Neural cell (in vitro differentiated cells): ENCODE data around the gene NTN5.

Experiments used
- EP300 ChIP-seq: fragments of 450-650 bp; conservative IDR thresholded peaks from 2 replicates; pipeline ENCODE4 v1.6.1; 2014; ENCODE audit warnings: antibody characterized with exemption, mild to moderate bottlenecking, moderate library complexity; ENCODE audit not compliant: poor library complexity, severe bottlenecking
- SMC3 ChIP-seq: fragments of 450-650 bp; conservative IDR thresholded peaks from 2 replicates; pipeline ENCODE4 v1.6.1; 2014; ENCODE audit warnings: antibody characterized with exemption, mild to moderate bottlenecking, moderate library complexity; ENCODE audit not compliant: poor library complexity
- TF ChIP-seq, protein P1 (sequence below): fragments of 450-650 bp; IDR thresholded peaks from 2 replicates; pipeline ENCODE4 v1.5.1; 2014; ENCODE audit warnings: antibody characterized with exemption, mild to moderate bottlenecking, moderate library complexity; ENCODE audit not compliant: poor library complexity, severe bottlenecking

DNA sequence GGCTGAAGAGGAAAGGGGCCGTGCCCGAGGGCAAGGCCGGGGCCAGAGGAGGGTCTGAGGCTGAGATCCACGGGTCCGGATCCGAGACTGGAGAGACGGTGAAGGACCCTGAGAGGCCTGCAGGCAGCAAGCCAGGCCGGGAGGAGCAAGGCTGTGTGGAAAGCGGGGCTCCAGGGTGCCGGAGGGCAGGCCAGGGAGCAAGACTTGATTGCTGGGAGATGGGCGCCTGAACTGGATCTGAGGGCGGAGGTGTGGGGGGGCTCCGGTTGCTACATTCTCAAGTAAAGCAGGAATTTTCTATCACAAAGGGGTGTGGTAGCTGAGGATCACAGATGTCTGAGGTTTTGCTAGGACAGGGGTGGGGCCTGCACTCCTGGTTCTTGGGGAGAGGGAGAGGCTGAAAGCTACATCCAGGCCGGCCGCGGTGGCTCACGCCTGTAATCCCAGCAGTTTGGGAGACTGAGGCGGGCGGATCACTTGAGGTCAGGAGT lies 42.9 kb upstream of the NTN5 start:
- TF ChIP-seq, protein P1, sequence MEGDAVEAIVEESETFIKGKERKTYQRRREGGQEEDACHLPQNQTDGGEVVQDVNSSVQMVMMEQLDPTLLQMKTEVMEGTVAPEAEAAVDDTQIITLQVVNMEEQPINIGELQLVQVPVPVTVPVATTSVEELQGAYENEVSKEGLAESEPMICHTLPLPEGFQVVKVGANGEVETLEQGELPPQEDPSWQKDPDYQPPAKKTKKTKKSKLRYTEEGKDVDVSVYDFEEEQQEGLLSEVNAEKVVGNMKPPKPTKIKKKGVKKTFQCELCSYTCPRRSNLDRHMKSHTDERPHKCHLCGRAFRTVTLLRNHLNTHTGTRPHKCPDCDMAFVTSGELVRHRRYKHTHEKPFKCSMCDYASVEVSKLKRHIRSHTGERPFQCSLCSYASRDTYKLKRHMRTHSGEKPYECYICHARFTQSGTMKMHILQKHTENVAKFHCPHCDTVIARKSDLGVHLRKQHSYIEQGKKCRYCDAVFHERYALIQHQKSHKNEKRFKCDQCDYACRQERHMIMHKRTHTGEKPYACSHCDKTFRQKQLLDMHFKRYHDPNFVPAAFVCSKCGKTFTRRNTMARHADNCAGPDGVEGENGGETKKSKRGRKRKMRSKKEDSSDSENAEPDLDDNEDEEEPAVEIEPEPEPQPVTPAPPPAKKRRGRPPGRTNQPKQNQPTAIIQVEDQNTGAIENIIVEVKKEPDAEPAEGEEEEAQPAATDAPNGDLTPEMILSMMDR = no peak
- TF ChIP-seq SMC3 (no peak), EP300 (no peak)
